Measurements from ENCODE around the gene NFKBIL1. TPM values are rescaled to one million over a fixed set of nuclear protein-coding genes. Genes with fewer than 3 reads are reported as not detected.
"Not testable (repeated sequence)": the region's sequence is repeated elsewhere in the genome, so short reads cannot be mapped to it uniquely, and the experiment has no call there.

The NFKBIL1 gene
- total RNA-seq, 1 donor = 9.8 TPM

GRCh38 chr6:31579546-31580437 lies 32.4 kb downstream of the NFKBIL1 start:
- Histone ChIP-seq H3K9me3 (ENCODE audit: low read depth, low read length) (no peaks in the 10 kb centered on the region), H3K4me1 (ENCODE audit: insufficient read depth, low read length) (peaks cover 87% of the 10 kb centered on the region), H3K4me3 (ENCODE audit: low read length) (peak overlapping the region; percentile 85), H3K27me3 (ENCODE audit: insufficient read depth, low read length) (no peaks in the 10 kb centered on the region)

DNA sequence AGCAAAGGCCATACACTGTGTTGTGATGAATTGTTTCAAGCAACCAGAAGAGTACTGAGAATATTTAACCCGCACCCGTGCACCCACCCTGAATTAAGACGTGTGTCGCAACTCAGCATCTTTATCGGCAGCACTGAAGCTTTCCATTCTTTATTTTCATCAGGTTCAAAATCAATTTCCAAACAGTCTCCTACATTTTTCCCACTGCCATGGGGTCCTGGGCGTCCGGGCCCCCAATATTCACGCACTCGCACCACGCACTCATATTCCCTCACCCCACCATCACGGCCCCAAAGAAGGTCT lies 33.0 kb downstream of the NFKBIL1 start:
- Histone ChIP-seq H3K4me3 (ENCODE audit: low read length) (peak overlapping the region; percentile 85), H3K4me1 (ENCODE audit: insufficient read depth, low read length) (peaks cover 88% of the 10 kb centered on the region), H3K27me3 (ENCODE audit: insufficient read depth, low read length) (no peaks in the 10 kb centered on the region), H3K9me3 (ENCODE audit: low read depth, low read length) (no peaks in the 10 kb centered on the region)

- Histone ChIP-seq H3K9me3 (ENCODE audit: low read depth, low read length) (no peaks in the 10 kb centered on the region), H3K4me1 (ENCODE audit: insufficient read depth, low read length) (peaks cover 89% of the 10 kb centered on the region), H3K4me3 (ENCODE audit: low read length) (peak overlapping the region; percentile 85), H3K27me3 (ENCODE audit: insufficient read depth, low read length) (no peaks in the 10 kb centered on the region)
Observed at GRCh38 chr6:31580807-31581433, 33.5 kb downstream of the NFKBIL1 start.

- Histone ChIP-seq H3K4me1 (ENCODE audit: insufficient read depth, low read length) (peaks cover 89% of the 10 kb centered on the region), H3K9me3 (ENCODE audit: low read depth, low read length) (no peaks in the 10 kb centered on the region), H3K4me3 (ENCODE audit: low read length) (peak overlapping the region; percentile 85), H3K27me3 (ENCODE audit: insufficient read depth, low read length) (no peaks in the 10 kb centered on the region)
Observed at GRCh38 chr6:31581434-31582229, 34.2 kb downstream of the NFKBIL1 start.

DNA sequence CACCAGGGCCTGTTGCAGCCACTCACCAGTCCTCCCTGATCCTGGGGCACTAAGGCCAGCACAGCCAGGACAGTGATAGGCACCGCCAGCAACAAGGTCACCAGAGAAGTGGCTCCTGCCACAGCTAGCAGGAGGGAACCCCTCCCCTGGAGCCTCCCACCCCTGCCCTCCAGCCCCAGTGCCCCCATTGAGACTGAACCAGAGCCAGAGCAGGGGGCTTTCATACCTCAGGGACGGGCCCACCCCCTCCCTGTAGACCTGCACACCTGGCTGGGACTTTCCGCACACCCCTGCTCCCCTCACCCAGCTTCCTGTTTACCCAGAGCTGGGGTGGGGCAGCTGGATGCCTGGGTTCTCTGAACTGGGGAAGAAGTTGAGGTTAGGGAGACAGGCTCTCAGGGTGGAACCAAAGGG lies 34.8 kb downstream of the NFKBIL1 start, which contains the start of gene LTB:
Gene LTB, minus strand, starts transcription at position 195 of the 414 bp plus-strand sequence. Its CDS starts 7 bp downstream, at position 188.
- Histone ChIP-seq H3K27me3 (ENCODE audit: insufficient read depth, low read length) (no peaks in the 10 kb centered on the region), H3K4me1 (ENCODE audit: insufficient read depth, low read length) (peaks cover 89% of the 10 kb centered on the region), H3K4me3 (ENCODE audit: low read length) (peak within 1 kb of the TSS; percentile 85)

DNA sequence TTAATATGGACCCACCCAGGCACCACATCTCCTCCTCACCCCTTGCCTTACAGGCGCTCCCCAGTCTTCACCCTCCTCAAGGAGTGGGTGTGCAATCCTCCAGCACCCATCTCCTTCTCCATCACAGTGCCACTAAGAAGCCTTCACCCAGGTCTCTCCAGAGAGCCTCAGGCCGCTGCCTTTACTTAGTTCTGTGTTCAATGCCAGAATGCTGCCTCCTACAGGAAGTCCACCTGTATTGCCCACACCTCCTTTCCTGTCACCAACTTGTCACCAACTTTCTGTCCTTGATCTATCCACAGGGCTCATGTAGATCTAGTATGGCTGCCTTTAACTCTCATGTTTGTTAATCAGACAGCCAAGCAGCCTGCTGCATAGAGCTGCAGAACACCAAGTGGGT lies 38.1 kb downstream of the NFKBIL1 start:
- peaks cover 84% of the 10 kb centered on the region for H3K4me1 ChIP-seq (ENCODE audit: insufficient read depth, low read length)
- no peak overlapping the region for H3K4me3 ChIP-seq (ENCODE audit: low read length)
- H3K9me3 ChIP-seq (ENCODE audit: low read depth, low read length) = no peaks in the 10 kb centered on the region
- no peaks in the 10 kb centered on the region for H3K27me3 ChIP-seq (ENCODE audit: insufficient read depth, low read length)

More for the DNA sequence above, 34.8 kb downstream of the NFKBIL1 start, which contains the start of gene LTB:
- H3K9me3 ChIP-seq (ENCODE audit: low read depth, low read length) = no peaks in the 10 kb centered on the region

DNA sequence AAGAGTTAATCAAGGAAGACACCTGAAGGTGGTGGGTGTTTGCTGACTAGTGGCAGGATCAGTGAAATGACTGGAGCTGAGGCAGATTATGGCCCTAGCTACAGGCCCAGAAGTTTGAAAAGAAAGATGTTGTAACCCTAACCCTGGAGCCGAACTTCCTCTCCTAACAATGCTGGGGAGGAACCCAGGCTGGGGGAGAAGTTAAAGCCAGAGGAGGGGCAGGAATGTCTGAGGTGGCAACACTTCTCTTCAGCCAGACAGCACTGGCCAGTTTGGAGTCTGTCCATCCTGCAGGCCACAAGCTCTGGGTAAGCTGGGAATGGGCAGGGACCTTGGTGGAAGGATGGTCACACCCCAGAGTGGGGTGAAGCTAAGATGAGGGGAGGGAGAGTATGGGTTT lies 38.6 kb downstream of the NFKBIL1 start, which contains the start of gene LST1:
Gene LST1, plus strand, starts transcription at position 270 of the 400 bp plus-strand sequence. CDS start 1,023 bp downstream, outside the sequence.
- Histone ChIP-seq H3K9me3 (ENCODE audit: low read depth, low read length) (no peaks in the 10 kb centered on the region), H3K4me1 (ENCODE audit: insufficient read depth, low read length) (peaks cover 83% of the 10 kb centered on the region)

GRCh38 chr6:31586599-31587281 lies 39.3 kb downstream of the NFKBIL1 start:
- no peaks in the 10 kb centered on the region for H3K27me3 ChIP-seq (ENCODE audit: insufficient read depth, low read length)
- peak overlapping the region; percentile 64 for H3K4me3 ChIP-seq (ENCODE audit: low read length)
- H3K9me3 ChIP-seq (ENCODE audit: low read depth, low read length) = no peaks in the 10 kb centered on the region
- H3K4me1 ChIP-seq (ENCODE audit: insufficient read depth, low read length) = peaks cover 86% of the 10 kb centered on the region

More for the DNA sequence above, 38.6 kb downstream of the NFKBIL1 start, which contains the start of gene LST1:
- no peaks in the 10 kb centered on the region for H3K27me3 ChIP-seq (ENCODE audit: insufficient read depth, low read length)
- H3K4me3 ChIP-seq (ENCODE audit: low read length) = peak within 1 kb of the TSS; percentile 64

GRCh38 chr6:31587791-31588777 lies 40.7 kb downstream of the NFKBIL1 start:
- peaks cover 86% of the 10 kb centered on the region for H3K4me1 ChIP-seq (ENCODE audit: insufficient read depth, low read length)
- H3K9me3 ChIP-seq (ENCODE audit: low read depth, low read length) = no peaks in the 10 kb centered on the region
- peak overlapping the region; percentile 64 for H3K4me3 ChIP-seq (ENCODE audit: low read length)
- H3K27me3 ChIP-seq (ENCODE audit: insufficient read depth, low read length) = no peaks in the 10 kb centered on the region

GRCh38 chr6:31588871-31589650 lies 41.7 kb downstream of the NFKBIL1 start:
- Histone ChIP-seq H3K4me1 (ENCODE audit: insufficient read depth, low read length) (peaks cover 86% of the 10 kb centered on the region), H3K9me3 (ENCODE audit: low read depth, low read length) (no peaks in the 10 kb centered on the region), H3K27me3 (ENCODE audit: insufficient read depth, low read length) (no peaks in the 10 kb centered on the region), H3K4me3 (ENCODE audit: low read length) (peak overlapping the region; percentile 64)

GRCh38 chr6:31590691-31591090 lies 43.3 kb downstream of the NFKBIL1 start:
- H3K9me3 ChIP-seq (ENCODE audit: low read depth, low read length); H3K4me3 ChIP-seq (ENCODE audit: low read length); H3K27me3 ChIP-seq (ENCODE audit: insufficient read depth, low read length): not testable (repeated sequence)
- peaks cover 83% of the 10 kb centered on the region for H3K4me1 ChIP-seq (ENCODE audit: insufficient read depth, low read length)

DNA sequence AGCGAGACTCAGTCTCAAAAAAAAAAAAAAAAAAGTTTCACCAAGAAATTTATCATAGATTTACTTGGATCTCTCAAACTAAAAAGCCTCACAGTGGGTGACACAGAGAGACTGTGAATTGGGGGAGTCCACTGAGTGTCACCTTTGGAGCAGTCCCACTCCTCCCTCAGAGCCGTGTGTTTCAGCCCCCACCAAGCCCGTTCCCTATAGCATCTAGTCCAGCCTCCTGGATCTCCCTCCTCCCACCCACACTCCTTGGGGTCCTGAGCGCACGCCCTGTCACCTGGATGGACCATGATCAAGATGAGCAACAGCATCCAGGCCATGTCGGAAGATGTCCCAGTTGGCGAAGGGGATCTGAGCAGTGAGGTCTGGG lies 45.0 kb downstream of the NFKBIL1 start:
- H3K9me3 ChIP-seq (ENCODE audit: low read depth, low read length) = no peaks in the 10 kb centered on the region
- no peaks in the 10 kb centered on the region for H3K27me3 ChIP-seq (ENCODE audit: insufficient read depth, low read length)
- peak overlapping the region; percentile 1 for H3K4me3 ChIP-seq (ENCODE audit: low read length)
- H3K4me1 ChIP-seq (ENCODE audit: insufficient read depth, low read length) = peaks cover 83% of the 10 kb centered on the region

DNA sequence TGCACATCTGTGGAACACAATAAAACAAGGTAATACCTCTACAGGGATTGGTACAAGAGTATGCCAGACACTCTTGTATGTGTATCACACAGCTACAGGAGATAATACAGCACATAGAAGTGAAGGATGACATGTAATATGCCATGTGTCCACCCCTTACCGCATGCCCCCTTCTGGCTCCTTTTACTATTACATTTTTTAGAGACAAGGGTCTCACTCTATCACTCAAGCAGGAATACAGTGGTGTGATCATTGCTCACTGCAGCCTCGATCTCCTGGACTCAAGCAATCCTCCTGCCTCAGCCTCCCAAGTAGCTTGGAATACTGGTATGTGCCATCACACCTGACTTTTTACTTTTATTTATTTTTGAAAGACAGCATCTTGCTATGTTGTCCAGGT lies 49.6 kb downstream of the NFKBIL1 start:
- no peaks in the 10 kb centered on the region for H3K9me3 ChIP-seq (ENCODE audit: low read depth, low read length)
- H3K27me3 ChIP-seq (ENCODE audit: insufficient read depth, low read length) = no peaks in the 10 kb centered on the region
- H3K4me3 ChIP-seq (ENCODE audit: low read length) = no peak overlapping the region
- H3K4me1 ChIP-seq (ENCODE audit: insufficient read depth, low read length) = peaks cover 60% of the 10 kb centered on the region
